CD4-positive, alpha-beta T cell treated with Interleukin-2 at 100 ng/mL for 4 hours (primary cell): ENCODE data around the gene SYNE4.
"Not testable (repeated sequence)": the region's sequence is repeated elsewhere in the genome, so short reads cannot be mapped to it uniquely, and the experiment has no call there.

Experiments
- DNase-seq: peaks from one replicate; pipeline ENCODE4 v3.0.0-alpha.2; 2020; ENCODE audit warnings: low spot score

SYNE4 gene

DNA sequence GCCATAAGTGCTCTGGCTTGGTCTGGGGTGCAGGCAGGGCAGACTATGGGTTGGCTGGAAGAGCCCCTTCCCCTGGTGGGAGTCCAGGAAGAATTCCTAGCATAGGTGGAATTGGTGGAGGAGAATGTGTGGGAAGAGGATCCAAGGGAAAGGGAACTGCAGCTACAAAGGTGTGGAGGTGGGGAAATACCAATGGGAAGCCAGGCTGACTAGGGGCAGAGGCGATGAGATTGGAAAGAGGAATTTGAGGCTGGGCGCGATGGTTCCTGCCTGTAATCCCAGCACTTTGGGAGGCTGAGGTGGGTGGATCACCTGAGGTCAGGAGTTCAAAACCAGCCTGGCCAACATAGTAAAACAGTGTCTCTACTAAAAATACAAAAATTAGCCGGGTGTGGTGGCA lies 18.5 kb downstream of the SYNE4 start:
- DNase-seq, result no peak

DNA sequence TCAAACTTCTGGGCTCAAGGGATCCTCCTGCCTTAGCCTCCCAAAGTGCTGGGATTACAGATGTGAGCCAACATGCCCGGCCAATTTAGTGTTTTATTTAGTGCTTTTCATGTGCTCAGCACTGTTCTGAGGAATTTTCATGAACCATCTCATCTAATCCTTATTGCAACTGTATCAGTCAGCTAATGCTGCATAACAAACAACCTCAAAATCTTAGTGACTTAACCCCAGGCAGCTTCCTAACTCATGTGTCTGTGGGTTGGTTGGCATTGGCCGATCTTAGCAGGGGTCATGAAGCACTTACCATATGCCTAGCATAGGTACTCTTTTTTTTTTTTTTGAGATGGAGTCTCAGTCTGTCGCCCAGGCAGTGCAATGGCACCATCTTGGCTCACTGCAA lies 19.8 kb downstream of the SYNE4 start:
- no peak for DNase-seq

DNA sequence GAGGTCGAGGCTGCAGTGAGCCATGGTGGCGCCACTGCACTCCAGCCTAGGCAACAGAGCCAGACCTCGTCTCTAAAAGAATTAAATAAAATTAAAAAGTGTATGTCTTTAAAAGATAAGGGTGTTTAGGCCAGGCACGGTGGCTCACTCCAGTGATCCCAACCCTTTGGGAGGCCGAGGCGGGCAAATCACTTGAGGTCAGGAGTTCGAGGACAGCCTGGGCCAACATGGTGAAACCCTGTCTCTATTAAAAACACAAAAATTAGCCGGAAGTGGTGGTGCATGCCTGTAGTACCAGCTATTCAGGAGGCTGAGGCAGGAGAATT lies 21.1 kb downstream of the SYNE4 start:
- DNase-seq, result no peak

DNA sequence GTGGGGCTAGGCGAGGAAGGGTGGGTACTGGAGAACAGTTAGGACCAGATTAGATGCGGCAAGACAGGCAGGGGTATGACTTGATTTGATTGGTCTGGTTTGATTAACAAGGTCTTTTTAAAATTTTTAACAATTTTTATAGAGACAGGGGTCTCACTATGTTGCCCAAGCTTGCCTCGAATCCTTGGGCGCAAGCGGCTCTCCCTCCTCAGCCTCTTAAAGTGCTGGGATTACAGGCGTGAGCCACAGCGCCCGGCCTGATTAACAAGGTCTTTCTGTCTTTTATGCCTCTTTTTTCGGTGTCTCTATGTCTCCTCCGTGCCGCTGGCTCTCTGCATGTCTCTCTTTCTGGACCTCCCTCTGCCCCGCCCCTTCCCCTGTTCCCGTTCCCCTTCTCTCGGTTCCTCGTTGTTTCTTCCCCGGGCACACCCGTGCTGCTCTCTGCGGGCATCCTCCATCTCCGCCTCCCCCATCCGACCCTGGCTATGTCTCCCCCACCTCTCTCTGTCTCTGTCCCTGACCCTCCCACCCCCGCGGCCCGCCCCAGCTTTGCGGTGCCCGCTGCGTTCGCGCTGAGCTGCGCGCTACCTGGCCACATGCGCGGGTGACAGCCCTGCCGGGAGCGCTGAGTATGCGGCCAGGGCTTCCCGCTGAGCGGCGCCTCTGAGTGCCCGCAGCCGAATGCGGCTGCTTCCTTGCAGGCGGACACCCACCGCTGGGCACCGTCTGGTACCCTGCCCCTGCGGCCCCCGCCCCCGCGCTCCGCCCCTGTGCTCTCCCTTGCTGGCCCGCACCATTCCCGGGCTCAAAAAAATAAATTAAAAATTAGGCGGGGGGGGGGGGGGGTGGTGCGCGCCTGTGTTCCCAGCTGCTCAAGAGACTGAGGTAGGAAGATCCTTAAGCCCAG lies 21.7 kb downstream of the SYNE4 start:
- DNase-seq, result no peak

DNA sequence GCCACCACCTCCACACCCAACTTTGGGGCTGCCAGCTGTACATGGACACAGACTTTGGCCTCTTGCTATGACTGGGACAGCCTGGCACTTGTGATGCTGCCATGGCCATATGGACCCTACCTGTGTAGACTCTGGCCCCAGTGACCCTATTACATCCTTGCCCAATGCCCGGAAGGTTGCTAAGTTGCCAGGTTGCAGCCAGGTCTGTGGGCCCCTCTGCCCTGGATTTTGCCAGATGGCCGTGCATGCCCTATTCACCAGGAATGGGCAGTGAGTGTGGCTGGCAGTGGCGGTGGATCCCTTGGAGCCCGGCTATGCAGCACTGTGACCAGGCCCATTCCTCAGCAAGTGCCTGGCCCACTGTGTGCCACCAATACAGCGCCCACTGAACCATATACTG lies 22.5 kb downstream of the SYNE4 start:
- no peak for DNase-seq

DNA sequence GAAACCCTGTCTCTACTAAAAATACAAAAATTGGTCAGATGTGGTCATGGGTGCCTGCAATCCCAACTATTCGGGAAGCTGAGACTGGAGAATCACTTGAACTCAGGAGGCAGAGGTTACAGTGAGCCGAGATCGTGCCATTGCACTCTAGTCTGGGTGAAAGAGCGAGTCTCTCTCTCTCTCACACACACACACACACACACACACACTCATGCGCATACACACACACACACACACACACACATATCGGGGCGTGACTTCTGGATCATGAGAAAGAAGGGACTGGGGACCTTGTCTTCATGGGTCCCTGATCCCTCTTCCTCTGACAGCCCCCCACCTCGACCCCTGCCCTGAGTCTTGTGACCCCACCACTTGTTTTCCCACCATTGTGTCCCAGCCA lies 25.4 kb downstream of the SYNE4 start:
- no peak for DNase-seq

DNA sequence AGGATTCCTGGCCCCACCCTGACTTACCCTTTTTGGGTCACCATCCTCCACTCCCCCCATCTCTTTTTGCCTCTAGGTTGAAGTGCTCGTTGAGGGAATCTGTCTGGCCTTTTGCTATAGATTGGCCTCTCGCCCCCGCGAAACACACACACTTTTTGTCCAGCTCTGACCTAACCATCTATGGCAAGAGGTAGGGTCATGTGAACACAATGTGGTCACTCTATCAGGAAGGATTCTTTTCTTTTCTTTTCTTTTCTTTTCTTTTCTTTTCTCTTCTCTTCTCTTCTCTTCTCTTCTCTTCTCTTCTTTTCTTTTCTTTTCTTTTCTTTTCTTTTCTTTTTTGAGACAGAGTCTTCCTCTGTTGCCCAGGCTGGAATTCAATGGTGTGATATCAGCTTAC lies 27.6 kb downstream of the SYNE4 start:
- DNase-seq, result not testable (repeated sequence)

DNA sequence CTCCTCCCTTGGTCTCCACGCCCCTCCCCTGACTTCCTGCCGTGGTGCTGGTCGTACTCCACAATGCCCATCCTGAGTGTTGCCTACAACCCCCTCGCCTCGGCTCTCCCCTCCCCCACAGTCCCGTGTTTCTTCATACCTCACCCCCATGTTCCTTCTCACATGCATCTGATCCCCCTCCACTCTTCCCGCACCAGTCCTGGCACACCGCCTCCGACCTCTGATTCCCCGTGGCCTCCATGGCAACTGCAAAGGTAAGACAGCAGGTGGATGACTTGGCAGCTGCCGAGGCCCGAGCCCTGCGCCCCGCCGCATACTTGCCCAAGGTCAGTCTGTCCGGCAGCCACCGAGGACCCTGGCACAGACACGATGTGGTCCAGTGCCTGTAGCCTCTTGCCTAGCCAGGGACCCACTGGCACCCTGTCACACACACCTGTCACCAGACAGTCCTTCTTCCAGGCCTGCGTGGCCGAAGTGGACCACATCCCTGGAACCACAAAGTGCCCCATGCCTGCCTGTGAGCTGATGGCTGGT lies 29.7 kb downstream of the SYNE4 start:
- no peak for DNase-seq

DNA sequence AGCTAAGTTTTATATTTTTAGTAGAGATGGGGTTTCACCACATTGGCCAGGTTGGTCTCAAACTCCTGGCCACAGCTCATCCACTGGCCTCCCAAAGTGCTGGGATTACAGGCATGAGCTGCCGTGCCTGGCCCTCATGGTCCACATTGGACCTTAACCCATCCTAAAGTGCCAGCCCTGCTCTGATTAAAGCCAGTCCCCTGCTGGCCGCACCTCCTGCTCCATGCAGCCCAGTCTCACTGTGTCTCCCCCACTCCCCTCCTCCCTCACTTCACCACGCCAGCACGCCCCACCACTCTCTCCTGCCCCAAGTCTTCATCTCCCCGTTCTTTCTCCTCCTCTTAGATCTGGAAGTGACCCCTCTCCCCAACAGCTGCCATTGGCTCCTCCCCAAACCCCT lies 30.3 kb downstream of the SYNE4 start:
- no peak for DNase-seq

DNA sequence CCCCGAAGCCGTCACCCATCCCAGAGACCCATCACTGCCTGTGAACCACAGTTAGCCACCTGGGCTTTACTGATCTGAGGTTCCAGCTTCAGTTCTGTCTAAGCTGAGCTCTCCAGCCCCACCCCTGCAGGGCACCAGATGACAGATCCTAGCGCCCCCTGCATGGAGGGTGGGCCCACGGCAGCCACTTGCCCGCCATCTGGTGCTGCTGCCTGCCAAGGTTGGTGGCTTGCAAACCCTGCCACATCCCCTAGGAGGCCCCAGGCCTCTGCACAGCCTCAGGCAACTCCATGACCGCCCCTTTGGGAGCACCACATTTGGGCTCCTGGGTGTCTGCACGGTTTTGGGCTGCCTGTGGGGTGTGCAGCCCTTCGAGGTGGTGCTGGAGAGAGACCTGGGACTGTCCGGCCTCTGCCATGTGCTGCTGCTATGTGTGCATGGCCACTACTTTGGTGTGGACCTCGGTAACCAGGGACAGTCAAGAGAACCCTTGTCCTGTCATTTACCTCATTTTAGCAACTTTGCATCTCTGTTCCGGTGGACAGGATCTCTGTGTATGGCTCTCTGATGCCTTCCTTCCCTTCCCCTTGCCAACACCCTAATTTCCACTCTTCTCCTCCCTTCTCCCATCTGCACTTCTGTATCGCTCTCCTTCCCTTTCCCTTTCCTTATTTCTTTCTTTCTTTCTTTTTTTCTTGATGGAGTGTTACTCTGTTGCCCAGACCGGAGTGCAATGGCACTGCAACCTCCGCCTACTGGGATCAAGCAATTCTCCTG lies 31.0 kb downstream of the SYNE4 start:
- DNase-seq, result no peak

DNA sequence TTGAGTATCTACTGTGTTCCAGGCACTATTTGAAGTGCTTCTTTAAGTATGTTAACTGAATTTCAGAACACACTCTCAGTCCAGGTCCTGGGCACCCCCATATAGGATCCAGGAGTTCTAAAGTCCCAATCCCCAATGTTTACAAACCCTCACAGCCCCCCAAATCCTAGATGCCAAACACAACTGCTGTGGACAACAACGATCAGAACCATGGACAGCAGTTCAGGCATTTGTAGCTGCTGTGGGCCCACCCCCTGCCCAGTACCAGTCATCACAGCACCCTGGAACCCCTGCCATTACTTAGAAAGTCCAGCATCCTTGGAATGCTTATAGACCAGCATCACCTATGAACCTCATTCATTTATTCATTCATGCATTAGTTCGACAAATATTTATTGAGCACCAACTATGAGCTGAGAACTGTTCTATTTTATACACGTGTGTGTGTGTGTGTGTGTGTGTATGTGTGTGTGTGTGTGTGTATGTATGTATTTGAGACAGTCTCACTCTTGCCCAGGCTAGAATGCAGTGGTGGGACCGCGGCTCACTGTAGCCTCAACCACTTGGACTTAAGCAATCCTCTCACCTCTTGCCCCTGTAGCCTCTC lies 32.9 kb downstream of the SYNE4 start:
- DNase-seq, result no peak

DNA sequence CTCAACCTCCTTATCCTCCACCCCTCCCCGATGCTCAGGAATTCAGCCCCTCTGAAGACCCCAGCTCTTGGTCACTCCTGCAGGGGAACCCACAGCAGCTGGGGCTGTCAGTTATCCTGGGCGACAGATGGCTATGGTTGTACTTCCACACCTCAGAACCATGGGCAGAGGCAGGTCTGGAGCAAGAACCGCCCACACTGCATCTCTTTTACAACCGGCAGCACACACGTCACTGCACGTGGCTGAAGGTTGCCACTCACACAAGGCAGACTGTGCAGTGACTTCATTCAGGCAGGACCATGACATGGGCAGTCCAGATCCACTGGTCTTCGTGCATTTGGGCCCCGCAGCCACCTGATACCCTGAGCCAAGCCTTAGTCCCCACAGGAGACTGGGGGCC lies 35.1 kb downstream of the SYNE4 start:
- DNase-seq, result no peak

DNA sequence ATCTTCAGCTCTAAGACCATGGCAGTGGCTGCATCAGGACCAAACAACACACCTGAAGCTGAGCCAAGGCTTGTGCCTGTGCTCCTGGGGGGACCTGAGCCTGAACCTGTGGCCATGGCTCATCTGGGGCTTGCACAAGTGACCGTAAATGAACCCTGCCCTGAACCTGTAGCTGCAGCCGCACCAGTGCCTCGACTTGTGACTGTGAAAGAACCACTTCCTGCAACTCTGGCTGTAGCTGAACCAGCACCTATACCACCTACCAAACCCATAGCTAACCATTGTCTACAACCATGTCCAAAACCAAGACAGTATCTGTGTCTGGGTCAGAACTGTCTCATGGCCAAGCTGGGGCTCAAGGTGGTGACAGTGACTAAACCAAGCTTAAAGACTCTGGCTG lies 41.8 kb downstream of the SYNE4 start:
- DNase-seq, result no peak

DNA sequence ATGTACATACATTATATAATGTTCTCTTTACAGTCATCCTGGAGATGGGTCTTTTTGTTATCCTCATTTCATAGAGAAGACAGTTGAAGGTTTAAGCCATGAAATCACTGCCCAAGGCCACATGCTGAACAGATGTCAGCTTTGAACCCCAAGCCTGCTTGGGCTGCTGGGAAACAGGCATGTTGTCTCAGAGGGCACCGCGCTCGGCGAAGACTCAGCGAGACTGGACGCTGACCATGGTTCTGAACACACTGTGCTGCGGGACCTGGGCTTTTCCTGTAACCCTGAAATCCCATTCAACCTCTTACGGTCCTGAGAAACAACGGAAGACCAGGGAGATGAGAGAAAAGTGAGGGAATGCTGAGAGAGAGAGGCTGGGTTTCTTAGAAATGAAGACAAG lies 45.1 kb downstream of the SYNE4 start:
- peak; percentile 27 for DNase-seq

DNA sequence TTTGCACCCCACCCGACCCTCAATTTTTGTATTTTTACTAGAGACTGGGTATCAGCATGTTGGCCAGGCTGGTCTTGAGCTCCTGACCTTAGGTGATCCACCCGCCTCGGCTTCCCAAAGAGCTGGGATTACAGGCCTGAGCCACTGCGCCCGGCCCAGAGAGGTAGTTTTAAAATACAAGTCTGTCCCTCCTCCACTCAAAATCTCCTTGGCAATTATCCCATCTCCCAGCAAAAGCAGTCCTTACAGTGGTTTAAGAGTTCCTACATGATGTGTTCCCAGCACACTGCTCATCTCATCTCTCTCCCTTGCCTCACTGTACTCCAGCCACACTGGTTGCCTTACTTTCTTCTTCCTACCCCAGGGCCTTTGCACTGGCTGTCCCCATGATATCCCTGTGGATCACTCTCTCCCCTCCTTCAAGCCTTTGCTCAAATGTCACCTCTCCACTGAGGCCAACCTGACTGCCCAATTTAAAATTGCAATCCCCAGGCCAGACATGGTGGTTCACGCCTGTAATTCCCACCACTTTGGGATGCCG lies 48.1 kb downstream of the SYNE4 start:
- DNase-seq, result no peak

DNA sequence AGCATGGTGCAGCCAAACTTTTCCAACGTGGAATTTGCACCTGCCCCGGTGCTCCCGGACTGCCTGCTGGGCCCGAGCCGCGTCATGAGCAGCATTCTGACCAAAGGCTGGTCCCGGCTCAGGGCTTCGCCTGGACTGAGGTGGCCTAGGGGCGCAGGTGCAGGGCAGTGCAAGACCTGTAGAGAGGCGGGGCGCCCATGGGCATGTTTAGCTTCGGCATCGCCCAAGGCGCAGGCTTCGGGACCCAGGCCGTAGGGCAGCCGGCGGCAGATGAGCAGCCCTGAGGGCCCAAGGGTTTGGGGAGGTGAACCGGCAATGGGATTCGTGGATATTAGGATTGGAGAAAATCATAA lies 48.7 kb downstream of the SYNE4 start:
- DNase-seq, result no peak

DNA sequence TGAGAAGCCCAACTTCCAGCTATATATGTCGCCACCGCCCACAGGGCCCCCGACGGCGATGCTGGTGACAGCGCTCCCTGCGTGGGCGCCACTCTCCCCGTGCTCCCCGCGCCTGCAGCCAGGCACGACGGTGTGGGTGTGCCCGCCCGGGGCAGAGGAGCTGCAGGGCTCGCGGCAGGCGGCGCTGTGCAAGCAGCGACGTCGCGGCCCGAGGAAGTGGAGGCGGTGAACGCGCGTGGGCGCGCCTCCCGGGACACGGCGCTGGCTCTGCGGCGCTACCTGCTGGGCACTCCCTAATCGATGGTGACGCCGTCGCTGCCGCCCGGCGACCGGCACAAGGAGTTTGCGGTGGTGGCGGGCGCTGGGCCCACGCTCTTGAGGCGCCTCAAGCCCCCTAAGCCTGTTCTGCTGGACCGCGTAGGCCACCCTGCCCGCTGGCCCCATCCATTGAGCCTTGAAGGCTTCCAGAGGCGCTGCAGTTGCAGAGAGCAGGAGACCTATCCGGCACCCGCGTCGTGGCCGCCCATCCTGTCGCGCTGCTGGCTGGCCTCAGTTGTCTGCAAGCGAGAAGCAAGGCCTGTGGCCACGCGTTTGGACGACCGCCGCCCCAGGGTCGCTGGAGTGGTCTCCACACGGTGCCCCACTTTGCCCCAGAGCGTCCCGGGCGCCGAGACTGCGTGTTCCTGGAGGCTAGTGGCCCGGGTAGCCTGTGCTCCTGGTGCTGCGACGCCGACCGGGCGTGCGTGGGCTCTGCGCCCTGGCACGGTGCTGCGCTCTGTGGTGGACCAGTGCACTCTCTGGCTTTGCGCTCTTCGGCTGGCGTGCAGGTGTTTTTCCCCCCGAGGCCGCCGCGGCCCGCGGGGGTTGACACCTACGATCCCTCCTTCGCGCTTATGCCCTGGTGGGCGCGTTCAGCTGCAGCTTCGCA lies 49.3 kb downstream of the SYNE4 start:
- DNase-seq, result peak; percentile 85

DNA sequence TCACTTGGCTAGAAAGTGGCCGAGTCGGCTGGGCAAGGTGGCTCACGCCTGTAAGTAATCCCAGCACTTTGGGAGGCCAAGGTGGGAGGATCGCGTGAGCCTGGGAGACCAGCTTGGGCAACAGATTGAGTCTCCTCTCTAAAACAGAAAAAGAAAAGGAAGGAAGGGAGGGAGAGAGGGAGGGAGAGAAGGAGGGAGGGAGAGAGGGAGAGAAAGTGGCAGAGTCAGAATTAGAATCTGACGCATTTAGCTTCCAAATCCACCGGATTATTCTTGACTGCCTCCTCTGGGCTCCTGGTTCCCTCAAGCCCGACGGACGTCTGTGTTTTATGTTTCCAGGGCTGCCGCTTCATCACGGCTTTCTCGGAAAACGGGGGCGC lies 50.0 kb downstream of the SYNE4 start:
- no peak for DNase-seq

DNA sequence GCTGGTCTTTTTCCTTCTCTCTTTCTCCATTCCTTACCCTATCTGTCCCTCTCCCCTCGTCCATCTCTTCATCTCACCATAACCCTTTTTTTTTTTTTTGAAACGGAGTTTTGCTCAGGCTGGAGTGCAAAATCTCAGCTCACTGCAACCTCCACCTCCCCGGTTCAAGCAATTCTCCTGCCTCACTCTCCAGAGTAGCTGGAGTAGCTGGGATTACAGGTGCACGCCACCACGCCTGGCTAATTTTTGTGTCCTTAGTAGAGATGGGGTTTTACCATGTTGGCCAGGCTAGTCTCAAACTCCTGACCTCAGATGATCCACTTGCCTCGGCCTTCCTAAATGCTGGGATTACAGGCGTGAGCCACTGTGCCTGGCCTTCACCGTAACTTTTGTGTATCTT lies 51.2 kb downstream of the SYNE4 start:
- DNase-seq, result not testable (repeated sequence)

DNA sequence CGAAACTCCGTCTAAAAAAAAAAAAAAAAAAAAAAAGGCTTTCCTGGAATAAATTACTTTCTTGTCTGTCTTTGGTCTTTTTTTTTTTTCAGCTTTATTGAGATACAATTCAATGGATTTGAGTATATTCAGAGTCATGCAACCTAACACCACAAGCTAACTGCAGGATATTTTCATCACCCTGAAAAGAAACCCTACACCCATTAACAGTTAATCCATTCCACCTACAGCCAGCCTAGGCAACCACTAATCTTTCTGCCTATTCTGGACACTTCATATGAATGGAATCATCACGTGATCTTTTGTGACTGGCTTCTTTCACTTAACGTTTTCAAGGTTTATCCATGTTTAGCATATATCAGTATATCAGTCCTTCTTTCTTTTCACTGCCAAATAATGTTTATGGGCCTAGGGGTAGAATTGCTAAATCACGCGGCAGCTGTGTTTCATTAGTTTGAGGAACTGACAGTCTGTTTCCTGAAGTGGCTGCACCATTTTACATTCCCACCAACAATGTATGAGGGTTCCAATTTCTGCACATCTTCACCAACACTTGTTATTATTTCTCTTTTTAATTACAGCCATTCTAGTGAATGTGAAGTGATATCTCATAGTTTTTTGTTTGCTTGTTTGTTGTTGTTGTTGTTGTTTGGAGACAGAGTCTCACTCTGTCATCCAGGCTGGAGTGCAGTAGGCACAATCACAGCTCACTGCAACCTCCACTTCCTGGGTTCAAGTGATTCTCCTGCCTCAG lies 52.6 kb downstream of the SYNE4 start:
- no peak for DNase-seq
